HG03108 (cell line): Measurements from ENCODE around the gene C16orf46.

Experiments
- ATAC-seq: cut with Tn5 transposase; IDR thresholded peaks from one replicate; pipeline ENCODE4 v1.9.1; 2021; ENCODE audit warnings: moderate library complexity; ENCODE audit not compliant: unreplicated experiment

C16orf46 gene

GRCh38 chr16:81026429-81026828, 50.6 kb downstream of the C16orf46 start:
- no peak for ATAC-seq

- ATAC-seq = no peak
Observed at GRCh38 chr16:81018496-81018895, 58.5 kb downstream of the C16orf46 start.

- no peak for ATAC-seq
Observed at GRCh38 chr16:81014672-81015071, 62.4 kb downstream of the C16orf46 start.

- ATAC-seq = no peak
Observed at GRCh38 chr16:81012974-81013373, 64.1 kb downstream of the C16orf46 start.
